CD4-positive, alpha-beta T cell treated with Interleukin-6 for 4 hours (primary cell): ENCODE results near the gene BLOC1S5.
"Not testable (repeated sequence)": the region's sequence is repeated elsewhere in the genome, so short reads cannot be mapped to it uniquely, and the experiment has no call there.

Experiments used
- DNase-seq: peaks from one replicate; pipeline ENCODE4 v3.0.0-alpha.2; 2020; ENCODE audit warnings: mixed read lengths

The BLOC1S5 gene

DNA sequence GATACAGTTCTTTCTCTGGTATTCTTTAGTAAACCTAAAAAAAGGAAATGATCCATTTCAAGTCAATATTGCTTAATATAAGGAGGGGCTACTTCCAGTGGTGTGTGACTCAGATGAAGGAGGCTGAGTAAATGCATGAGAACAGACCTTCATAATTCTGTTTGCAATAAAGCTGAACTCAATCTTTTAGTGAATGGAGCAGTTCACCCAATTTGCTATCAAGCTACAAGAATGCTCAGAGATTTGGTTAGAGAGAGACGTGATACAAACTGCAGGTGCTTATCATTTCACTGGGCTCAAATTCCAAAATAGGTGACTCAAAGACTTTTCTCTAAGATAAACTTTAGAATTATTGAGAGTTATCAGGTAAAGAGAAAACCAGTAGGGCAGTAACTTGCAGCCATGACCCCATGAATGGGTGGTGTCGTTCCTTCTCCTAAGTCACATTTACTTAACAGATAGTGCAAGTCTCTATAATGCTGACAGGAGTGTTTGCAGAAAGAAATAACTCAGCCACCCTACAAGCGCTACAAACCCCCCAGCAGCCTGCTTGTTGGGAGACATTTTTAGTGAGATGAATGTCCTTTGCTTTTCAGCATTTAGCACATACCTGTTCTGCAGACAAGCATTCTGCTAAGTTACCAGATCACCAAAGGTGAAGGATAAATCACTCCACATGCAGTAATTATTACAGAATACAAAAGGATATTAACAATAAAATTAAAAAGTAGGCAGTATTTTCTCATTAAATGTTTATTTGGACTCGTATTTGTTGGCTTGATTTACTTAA lies 16.4 kb upstream of the BLOC1S5 start:
- DNase-seq = no peak

DNA sequence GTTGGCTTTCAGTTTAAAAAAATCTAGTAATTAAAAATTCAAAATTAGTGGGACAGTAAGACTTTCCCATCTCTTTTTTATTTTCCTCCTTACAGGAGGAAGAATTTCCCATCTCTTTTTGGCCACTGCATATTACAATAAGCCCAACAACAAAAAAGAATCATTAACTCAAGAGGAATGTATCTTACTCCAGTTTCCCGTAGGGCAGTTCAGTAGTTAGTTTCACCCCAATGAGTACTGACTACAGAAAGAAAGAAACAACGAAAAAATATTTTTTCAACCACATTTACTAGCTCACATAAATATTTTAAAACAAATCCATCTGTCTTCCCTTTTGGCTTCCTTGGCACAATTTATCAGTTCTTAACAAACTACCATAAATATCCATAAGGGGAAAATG lies 14.9 kb upstream of the BLOC1S5 start:
- DNase-seq = no peak

DNA sequence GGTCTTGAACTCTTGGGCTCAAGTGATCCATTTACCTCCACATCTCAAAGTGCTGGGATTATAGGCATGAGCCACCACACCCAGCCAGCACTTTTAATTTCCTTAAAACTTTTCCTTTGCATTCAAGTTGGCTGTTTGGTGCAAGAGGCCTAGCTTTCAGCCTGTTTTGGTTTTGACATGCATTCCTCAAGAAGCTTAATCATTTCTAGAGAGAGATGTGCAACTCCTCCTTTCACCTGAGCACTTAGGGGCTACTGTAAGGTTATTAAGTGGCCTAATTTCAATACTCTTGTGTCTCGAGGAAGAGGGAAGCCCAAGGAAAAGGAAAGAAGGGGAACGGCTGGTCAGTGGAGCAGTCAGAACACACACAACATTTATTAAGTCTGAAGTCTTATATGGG lies 13.8 kb upstream of the BLOC1S5 start:
- DNase-seq = no peak

DNA sequence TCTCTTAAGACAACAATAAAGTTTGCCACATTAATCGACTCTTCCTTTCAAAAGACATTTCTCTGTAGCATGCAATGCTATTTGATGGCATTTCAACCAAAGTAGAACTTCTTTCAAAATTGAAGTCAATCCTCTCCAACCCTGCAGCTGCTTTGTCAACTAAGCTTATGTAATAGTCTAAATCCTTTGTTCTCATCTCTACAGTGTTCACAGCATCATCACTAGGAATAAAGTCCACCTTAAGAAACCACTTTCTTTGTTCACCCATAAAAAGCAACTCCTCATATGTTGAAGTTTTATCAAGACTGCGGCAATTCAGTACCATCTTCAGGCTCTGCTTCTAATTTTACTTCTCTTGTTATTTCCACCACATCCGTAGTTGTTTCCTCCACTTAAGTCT lies 11.5 kb upstream of the BLOC1S5 start:
- no peak for DNase-seq

DNA sequence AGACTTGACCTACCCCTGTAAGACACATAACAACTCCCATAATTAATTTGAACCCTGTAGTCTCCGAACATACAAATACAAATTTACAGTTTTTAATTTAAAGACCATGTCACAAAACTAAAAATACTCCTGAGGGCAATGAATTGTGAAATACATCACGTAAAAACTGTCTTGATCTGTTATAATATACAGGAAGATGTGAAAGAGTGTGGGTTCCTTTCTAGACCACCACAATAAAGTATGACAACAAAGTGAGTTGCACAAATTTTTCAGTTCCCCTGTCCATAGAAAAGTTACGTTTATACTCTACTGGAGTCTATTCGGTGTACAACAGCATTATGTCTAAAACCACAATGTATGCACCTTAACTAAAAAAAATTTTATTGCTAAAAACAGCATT lies 11.0 kb upstream of the BLOC1S5 start:
- no peak for DNase-seq

DNA sequence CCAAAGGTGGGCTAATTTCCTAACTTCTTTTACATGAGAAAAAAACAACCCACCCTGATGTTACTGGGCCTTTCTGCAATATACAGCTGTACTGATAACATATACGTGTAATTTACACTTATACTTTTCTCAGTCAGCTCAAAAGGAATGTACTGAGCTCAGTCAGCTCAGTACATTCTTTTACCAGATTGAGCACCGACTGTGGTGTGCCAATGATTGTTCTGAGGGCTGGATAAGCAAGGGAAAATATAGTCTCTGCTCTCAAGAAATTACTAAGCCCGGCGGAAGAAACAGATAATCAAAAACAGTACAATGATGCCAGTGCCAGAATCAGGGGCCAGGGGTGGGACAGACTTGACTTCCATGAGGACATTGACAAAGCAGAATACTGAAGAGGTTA lies 10.0 kb upstream of the BLOC1S5 start:
- no peak for DNase-seq

GRCh38 chr6:8073758-8074157 lies 9.6 kb upstream of the BLOC1S5 start:
- no peak for DNase-seq

DNA sequence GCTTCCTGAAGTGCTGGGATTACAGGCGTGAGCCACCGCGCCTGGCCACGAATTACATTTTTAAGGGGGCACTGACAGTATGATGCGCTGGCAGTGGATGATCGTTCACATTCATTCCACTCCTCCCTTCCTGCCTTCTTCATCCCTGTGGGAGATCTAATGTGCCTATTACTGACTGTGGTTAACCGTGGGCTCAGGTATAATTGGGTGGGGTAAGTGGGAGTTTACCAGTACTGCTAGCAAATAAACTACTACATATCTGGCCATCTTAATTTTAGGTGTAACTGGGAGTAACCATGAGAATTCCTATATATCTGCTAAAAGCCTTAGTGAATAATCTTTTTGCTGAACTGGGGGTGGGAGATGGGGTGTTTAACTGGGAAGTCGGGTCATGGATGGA lies 6.5 kb upstream of the BLOC1S5 start:
- DNase-seq = no peak

DNA sequence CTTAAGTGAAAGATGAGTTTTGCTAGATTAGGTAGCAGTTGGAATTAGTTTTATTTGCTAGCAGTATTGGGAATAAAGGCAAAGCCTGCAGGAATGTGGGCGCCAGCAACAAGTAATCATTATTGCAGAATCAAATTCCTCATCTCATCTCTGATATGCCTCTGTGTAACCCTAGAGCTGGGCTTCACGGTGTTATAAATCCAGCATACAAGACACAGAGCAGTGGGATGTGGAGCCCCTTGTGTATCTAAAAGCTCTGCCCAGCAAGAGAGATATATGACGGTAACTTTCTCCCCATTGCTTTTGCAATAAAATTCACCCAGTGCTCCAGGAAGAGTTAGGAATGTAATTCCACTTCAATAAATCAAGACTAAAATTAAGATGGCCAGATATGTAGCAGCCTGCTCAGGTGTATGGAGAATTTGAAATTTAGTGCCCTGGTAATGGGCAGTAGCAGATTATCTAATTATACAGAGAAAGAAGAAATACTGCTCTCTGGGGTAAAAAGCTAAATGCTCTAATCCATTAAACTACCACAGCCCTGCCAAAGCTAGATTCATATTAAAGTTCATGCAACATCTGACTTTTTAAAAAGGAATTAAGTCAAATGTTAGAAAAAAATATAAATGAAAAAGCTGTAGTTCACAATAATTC lies 5.6 kb upstream of the BLOC1S5 start:
- no peak for DNase-seq

GRCh38 chr6:8069151-8069550 lies 5.0 kb upstream of the BLOC1S5 start:
- no peak for DNase-seq

DNA sequence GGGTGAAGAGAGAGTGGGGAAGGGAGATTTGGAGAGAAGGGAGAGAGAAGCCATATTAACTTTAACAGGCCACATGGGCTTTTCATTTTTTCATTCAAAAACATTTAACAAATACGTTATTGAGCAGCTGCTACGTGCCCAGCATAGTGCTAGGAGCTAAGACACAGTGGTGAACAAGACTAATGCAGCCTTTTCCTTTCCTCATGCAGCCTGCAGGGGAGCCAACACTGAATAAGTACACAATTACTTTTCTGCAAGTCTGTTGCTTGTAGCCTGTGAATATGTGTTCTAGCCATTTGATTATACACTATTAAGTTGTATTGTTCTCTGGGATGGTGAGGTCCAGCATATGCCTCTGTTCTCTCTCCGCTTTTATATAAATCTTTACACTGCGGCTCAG lies 1.9 kb upstream of the BLOC1S5 start:
- no peak for DNase-seq

GRCh38 chr6:8065519-8065911 lies 1.3 kb upstream of the BLOC1S5 start:
- no peak for DNase-seq

DNA sequence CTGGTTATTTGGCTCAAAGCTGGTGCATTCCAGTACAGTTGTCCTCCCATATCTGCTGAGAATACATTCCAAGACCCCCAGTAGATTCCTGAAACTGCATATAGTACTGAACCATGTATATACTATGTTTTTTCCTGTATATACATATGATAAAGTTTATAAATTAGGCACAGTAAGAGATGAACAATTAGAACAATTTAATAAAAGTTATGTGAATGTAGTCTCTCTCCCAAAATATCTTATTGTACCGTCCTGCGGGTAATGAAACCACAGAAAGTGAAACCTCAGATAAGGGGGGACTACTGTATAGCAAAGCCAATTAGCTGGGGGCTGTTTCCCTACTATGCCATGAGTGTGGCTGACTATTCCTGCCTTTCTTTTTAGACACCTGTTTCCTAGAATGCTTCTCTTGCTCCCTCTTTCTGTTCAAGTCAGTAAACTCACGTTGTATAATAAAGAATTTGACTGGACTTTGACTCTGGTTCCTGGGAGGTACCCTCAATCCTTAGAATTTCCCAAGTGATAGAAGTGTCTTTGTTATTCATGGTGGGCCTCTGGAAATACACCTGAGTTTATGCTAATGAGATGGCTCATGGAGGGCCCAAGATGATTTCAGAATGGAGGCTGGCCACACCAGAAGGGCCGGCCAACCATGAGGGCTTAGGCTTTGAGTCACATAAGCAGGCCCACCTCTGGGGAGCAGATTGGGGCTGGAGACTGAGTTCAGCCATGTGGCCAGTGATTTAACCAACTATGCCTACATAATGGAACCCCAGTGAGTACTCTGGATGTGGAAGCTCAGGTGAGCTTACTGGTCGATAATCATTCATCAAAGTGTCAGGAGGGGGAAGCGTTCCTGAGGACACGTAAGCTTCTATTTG lies 689 bp upstream of the BLOC1S5 start:
- DNase-seq = no peak

DNA sequence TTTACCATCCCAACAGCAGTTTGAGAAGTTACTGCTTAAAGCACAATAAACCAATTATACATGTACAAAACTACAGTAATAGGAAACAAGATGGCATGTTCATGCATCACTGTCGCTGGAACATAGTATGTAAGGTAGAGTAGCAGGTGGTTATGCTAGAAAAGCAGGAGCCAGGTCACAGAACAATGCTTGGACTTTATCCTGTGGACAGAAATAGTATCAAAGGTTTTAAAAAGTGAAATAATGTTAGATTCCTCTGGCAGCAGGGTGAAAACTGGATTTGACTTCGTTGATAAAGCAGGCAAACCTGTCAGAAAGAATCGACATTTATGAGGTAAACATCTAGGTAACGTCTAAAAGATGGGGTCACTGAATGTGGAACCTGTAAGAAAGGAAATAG lies 2.5 kb downstream of the BLOC1S5 start:
- no peak for DNase-seq

- no peak for DNase-seq
Measured at GRCh38 chr6:8060346-8060745, 3.8 kb downstream of the BLOC1S5 start.

DNA sequence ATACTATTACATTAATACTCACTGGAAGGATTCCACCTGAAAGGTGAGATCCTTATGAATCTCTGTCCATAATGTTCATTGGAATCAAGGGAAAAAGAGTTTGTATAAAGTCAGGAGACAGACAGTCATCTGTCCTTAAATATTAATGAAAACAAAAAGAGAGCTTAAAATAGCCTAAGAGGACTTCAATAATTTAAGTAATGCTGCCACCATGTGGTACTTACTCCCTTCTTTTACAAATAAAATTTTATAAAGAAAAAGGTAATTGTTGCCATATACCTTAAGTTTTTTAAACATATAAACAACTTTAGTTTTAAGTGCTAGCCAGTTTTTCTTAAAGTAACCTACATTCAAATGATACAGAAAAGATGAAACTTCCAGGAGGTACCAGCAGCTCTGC lies 5.1 kb downstream of the BLOC1S5 start:
- DNase-seq = no peak

- no peak for DNase-seq
Measured at GRCh38 chr6:8057793-8058192, 6.4 kb downstream of the BLOC1S5 start.

GRCh38 chr6:8057263-8057662 lies 6.9 kb downstream of the BLOC1S5 start:
- DNase-seq = no peak

GRCh38 chr6:8054276-8054675 lies 9.9 kb downstream of the BLOC1S5 start:
- no peak for DNase-seq

GRCh38 chr6:8047541-8048292 lies 16.5 kb downstream of the BLOC1S5 start:
- DNase-seq = no peak

DNA sequence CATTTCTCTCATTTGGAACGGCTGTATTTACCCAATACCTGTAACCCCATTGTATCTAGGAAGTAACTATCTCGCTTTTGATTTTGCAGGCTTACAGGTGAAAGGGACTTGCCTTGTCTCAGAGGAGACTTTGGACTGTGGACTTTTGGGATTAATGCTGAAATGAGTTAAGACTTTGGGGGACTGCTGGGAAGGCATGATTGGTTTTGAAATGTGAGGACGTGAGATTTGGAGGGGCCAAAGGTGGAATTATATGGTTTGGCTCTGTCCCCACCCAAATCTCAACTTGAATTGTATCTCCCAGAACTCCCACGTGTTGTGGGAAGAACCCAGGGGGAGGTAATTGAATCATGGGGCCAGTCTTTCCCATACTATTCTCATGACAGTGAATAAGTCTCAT lies 18.4 kb downstream of the BLOC1S5 start:
- DNase-seq = not testable (repeated sequence)

- no peak for DNase-seq
Measured at GRCh38 chr6:8043221-8043620, 21.0 kb downstream of the BLOC1S5 start.
